GM04503 (cell line): ENCODE results near the gene UPK3B.
"Not testable (repeated sequence)": the region's sequence is repeated elsewhere in the genome, so short reads cannot be mapped to it uniquely, and the experiment has no call there.

Source experiments
- DNase-seq: peaks from one replicate; pipeline ENCODE4 v3.0.0-alpha.2; 2012; ENCODE audit warnings: low read depth

The UPK3B gene

GRCh38 chr7:76513817-76514799, 3.8 kb downstream of the UPK3B start:
- DNase-seq, result no peak

DNA sequence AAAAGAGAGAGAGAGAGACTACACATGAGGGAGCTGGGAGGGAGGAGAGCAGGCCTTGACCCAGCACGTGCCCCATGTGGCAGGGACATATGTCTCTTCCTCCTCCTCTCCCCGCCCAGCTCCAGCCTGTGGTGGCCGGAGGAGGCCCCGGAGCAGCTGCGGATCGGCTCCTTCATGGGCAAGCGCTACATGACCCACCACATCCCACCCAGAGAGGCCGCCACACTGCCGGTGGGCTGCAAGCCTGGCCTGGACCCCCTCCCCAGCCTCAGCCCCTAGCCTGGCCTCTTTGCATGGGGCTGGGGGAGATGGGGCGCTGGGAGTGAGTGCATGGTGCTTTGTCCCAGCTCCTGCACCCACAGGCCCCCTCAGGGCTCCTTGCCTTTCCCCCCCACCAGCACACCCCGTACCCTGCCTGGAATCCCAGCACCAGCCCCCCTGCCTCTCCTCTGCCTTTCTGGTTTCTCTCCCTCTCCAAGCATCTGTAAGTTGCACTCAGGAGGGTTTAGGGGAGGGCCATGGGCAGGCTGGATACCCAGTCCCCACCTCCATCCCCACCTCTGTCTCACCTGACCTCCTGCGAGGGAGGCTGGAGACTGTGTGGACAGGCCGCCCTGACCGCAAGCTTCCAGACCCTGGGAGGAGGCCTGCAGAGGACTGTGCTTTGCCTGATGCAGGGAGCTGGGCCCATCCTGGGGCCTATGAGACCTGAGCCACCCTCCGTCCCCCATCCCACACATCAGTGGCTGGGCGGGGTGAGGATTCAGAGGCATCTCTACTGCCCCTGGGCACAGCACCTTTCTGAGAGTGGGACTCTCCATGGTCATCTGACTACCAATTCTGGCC, 4.8 kb downstream of the UPK3B start:
- DNase-seq, result no peak

DNA sequence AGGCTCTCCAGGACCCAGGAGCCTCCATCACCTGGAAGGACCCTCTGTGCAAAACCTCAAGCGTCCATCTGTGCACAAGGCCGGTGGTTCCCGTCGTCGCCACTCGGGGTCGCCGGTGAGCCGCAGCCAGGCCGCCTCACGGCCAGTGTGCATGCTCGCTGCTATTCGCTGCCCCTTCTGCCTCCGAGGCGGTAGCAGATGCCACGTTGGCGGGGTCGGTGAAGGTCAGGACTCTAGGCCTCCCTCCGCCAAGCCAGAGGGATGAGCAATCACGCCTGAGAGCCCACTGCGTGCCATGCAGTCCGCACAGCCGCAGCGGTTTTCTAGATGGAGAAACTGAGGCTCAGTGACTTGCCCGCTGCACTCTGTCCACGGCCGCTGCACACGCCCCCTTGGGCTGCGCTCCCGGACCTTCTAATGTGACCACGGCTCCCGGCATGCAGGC, 5.7 kb downstream of the UPK3B start:
- DNase-seq, result no peak

GRCh38 chr7:76516932-76517331, 6.6 kb downstream of the UPK3B start:
- not testable (repeated sequence) for DNase-seq

DNA sequence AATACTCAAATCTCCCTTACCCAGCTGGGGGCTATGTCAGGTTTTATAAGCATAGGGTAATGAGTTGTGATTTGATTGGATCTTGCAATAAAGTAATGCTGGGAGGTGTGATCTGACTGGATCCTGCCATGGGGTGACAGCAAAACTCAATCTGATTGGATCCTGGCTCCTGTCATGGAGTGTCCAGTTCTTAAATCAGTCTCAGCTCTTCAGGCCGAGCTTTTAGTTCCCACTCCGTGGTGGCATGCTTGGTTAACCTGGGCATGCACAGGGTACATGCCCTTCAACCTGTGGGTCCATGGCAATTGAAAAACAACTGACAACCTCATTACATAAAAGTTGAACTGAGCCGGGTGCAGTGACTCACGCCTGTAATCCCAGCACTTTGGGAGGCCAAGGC, 15.8 kb downstream of the UPK3B start:
- DNase-seq, result not testable (repeated sequence)

DNA sequence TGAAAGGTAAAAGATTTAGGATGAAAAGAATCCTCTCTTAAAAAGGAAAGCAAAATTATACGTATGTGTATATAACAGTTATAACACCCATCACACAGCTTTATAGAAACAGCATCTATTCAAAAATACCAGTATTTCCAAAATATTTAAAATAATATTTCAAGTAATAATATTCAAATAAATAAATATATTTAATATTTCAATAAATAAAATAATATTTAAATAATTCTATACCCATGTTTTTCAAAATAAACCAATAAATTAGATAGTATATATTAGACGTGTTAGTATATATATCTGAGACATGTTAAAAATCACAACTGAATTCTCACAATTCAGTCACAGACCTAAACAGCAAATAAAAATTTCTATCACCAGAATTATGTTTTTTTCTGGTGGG, 21.3 kb downstream of the UPK3B start:
- DNase-seq, result not testable (repeated sequence)

- not testable (repeated sequence) for DNase-seq
Observed at GRCh38 chr7:76543197-76543596, 32.8 kb downstream of the UPK3B start, which contains the start of gene SPDYE16. Gene SPDYE16, minus strand, starts transcription at chr7:76543297. Its CDS starts 1,838 bp downstream, at chr7:76541459.

DNA sequence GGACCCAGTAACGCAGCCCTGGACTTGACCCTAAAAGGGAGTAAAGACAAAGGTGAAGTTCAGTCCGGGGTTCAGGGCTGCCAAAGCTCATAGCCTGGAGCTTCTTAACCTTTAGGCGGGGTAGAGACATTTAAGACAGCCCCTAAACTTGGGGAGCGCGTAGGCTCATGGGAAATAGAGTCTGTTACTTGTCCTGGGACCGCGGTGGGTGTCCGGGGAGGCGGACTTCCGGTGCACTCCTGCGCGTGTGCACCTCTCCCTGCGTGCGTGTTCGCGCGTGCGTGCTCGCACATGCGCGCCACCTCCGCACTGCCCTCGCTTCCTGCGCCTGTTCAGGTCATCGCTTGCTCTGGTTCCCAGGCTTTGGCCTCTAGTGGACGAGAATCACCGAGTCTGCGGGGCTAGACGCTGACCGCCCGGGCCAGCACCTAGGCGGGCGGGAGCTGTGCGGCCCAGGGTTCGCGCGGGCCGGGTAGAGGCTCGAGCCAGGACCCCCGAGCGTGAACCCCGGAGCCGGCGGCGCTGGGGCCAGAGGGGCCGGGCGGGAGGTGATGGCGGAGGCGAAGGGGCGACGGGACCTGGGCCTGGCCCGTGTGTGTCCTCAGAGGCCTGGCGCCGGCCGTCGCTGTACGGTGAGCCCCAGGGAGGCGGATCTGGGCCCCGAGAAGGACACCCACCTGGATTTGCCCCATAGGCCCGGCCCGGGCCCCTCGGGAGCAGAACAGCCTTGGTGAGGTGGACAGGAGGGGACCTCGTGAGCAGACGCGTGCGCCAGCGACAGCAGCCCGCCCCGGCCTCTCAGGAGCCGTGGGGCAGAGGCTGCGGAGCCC, 38.9 kb downstream of the UPK3B start:
- peak; percentile 64 for DNase-seq

- not testable (repeated sequence) for DNase-seq
Observed at GRCh38 chr7:76549855-76550248, 39.5 kb downstream of the UPK3B start.

GRCh38 chr7:76551992-76552391, 41.6 kb downstream of the UPK3B start:
- not testable (repeated sequence) for DNase-seq

DNA sequence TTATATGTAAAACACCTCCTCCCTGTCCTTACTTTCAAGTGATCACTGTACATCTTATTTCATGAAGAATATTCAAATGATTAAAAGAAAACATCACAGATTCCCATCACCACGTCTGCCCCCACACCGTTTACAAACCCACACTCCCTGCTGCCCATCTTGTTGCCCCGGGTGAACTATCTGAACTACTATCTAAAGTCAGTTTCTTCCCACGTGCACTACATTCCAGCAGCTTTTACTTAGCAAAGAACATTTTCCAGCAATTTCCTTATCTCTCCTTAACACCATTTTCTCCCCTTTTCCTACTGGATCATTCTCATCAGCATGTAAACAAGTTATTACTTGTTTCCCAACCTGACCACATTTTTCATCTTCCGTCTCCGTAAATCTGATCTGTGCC, 49.3 kb downstream of the UPK3B start:
- not testable (repeated sequence) for DNase-seq

GRCh38 chr7:76560157-76560556, 49.8 kb downstream of the UPK3B start:
- DNase-seq, result not testable (repeated sequence)

DNA sequence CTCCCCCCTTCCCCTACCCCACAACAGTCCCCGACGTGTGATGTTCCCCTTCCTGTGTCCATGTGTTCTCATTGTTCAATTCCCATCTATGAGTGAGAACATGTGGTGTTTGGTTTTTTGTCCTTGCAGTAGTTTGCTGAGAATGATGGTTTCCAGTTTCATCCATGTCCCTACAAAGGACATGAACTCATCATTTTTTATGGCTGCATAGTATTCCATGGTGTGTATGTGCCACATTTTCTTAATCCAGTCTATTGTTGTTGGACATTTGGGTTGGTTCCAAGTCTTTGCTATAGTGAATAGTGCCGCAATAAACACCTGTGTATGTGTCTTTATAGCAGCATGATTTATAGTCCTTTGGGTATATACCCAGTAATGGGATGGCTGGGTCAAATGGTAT, 51.0 kb downstream of the UPK3B start:
- DNase-seq, result not testable (repeated sequence)

DNA sequence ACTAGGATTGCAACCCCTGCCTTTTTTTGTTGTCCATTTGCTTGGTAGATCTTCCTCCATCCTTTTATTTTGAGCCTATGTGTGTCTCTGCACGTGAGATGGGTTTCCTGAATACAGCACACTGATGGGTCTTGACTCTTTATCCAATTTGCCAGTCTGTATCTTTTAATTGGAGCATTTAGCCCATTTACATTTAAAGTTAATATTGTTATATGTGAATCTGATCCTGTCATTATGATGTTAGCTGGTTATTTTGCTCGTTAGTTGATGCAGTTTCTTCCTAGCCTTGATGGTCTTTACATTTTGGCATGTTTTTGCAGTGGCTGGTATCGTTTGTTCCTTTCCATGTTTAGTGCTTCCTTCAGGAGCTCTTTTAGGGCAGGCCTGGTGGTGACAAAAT, 54.6 kb downstream of the UPK3B start:
- not testable (repeated sequence) for DNase-seq
